Caco-2 (cell line): Measurements from ENCODE around the gene NKD2. TPM values are rescaled to one million over a fixed set of nuclear protein-coding genes. Genes with fewer than 3 reads are reported as not detected.
"Not testable (repeated sequence)": the region's sequence is repeated elsewhere in the genome, so short reads cannot be mapped to it uniquely, and the experiment has no call there.

Experiments
- BruUV-seq: library from RNA; stranded (reverse); fragments of 400-500 nt; replicated peaks from 2 replicates; lab custom pipeline; 2021; lab: Mats Ljungman, UMichigan
- CTCF ChIA-PET: fragments of 300-600 bp; sonication (Branson Sonifier 250); formaldehyde crosslinking; loops from one replicate; lab custom pipeline; 2022; ENCODE audit warnings: antibody characterized with exemption; lab: Charles Lee
- POLR2A ChIA-PET: fragments of 300-600 bp; sonication (Branson Sonifier 250); formaldehyde crosslinking; loops from one replicate; lab custom pipeline; 2022; ENCODE audit warnings: antibody characterized with exemption; lab: Charles Lee
- DNase-seq, 2 experiments: peaks; one replicate each; pipeline versions ENCODE4 v3.0.0 to v3.0.0-alpha.2; 2020 to 2022
- H3K27me3 ChIP-seq: replicated peaks from 2 replicates; pipeline ENCODE4 v1.6.0; 2011; ENCODE audit warnings: low read length; ENCODE audit not compliant: control insufficient read depth, insufficient read depth
- H3K36me3 ChIP-seq: 2 replicates; pipeline ENCODE4 v1.5.1; 2011; ENCODE audit warnings: low read length; ENCODE audit not compliant: control insufficient read depth, insufficient read depth
- H3K4me1 ChIP-seq: fragments of 250-450 bp; sonication (Bioruptor Pico); 2 replicates; pipeline ENCODE4 v1.5.1; 2020; ENCODE audit warnings: mild to moderate bottlenecking
- H3K4me3 ChIP-seq: 2 replicates; pipeline ENCODE4 v1.5.1; 2011; ENCODE audit warnings: low read depth, mild to moderate bottlenecking, control low read depth, low read length
- H3K9me3 ChIP-seq: fragments of 250-450 bp; sonication (Bioruptor Pico); 2 replicates; pipeline ENCODE4 v1.5.1; 2020; ENCODE audit warnings: mild to moderate bottlenecking, moderate library complexity
- H3K27ac Mint-ChIP-seq: one replicate; pipeline ENCODE4 v1.8.0; 2022; ENCODE audit warnings: mixed read lengths; ENCODE audit not compliant: unreplicated experiment
- H3K27me3 Mint-ChIP-seq: one replicate; pipeline ENCODE4 v1.8.0; 2022; ENCODE audit warnings: mixed read lengths; ENCODE audit not compliant: insufficient read depth, unreplicated experiment
- H3K36me3 Mint-ChIP-seq: one replicate; pipeline ENCODE4 v1.8.0; 2022; ENCODE audit warnings: mild to moderate bottlenecking, mixed read lengths; ENCODE audit not compliant: insufficient read depth, unreplicated experiment
- H3K4me1 Mint-ChIP-seq: one replicate; pipeline ENCODE4 v1.8.0; 2022; ENCODE audit warnings: low read depth, mixed read lengths; ENCODE audit not compliant: unreplicated experiment
- H3K4me3 Mint-ChIP-seq: one replicate; pipeline ENCODE4 v1.8.0; 2022; ENCODE audit warnings: mild to moderate bottlenecking, moderate library complexity, mixed read lengths; ENCODE audit not compliant: unreplicated experiment
- H3K9me3 Mint-ChIP-seq: one replicate; pipeline ENCODE4 v1.8.0; 2022; ENCODE audit warnings: mixed read lengths; ENCODE audit not compliant: unreplicated experiment
- intact Hi-C: fragments of 100-400 bp; cut with micrococcal nuclease; formaldehyde crosslinking; loops from one replicate; pipeline ENCODE4 v1.10.0; 2022; ENCODE audit not compliant: unreplicated experiment
- total RNA-seq: library from RNA; stranded (reverse); gene quantifications from 2 replicates; pipeline ENCODE4 v1.2.3, GENCODE V29; 2022
- TF ChIP-seq, protein P1 (sequence below), 2 experiments: fragments of 200-600 bp in 1 of 2; IDR thresholded peaks; 1 replicate in 1 of 2; 2 replicates in 1 of 2; pipeline versions ENCODE4 v1.5.1 to v1.8.0; 2011 to 2022; ENCODE audit warnings: antibody characterized with exemption in 1 of 2, control low read depth in 1 of 2, inconsistent platforms in 1 of 2, low read depth in 1 of 2, low read length in 1 of 2, mild to moderate bottlenecking in 1 of 2, moderate library complexity in 1 of 2; ENCODE audit not compliant: insufficient read depth in 1 of 2, severe bottlenecking in 1 of 2, unreplicated experiment in 1 of 2

The NKD2 gene
- total RNA-seq, 1 experiment from 2014 or later = 17.7 TPM

DNA sequence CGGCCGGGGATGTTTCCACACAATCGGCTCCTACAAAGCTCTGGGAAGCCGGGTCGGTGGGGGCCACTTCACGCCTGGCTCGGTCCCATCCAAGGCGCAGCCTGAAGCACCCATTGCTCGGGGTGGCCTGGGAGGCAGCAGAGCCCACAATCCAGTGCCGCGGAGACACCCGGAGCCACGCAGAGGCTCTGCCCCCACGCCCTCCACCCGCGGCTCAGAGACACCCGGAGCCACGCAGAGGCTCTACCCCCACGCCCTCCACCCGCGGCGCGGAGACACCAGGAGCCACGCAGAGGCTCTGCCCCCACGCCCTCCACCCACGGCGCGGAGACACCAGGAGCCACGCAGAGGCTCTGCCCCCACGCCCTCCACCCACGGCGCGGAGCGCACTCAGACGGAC, 71.4 kb downstream of the NKD2 start:
- H3K36me3 Mint-ChIP-seq = no peaks in the 10 kb centered on the region
- BruUV-seq = no TSS peak
- CTCF ChIA-PET = no interaction called here
- H3K4me1 Mint-ChIP-seq = no peaks in the 10 kb centered on the region
- Histone ChIP-seq H3K36me3 (no peaks in the 10 kb centered on the region; the same call in 1 of the 2 replicates), H3K27me3 (no peaks in the 10 kb centered on the region), H3K4me3 (no peak overlapping the region), H3K9me3 (no peaks in the 10 kb centered on the region), H3K4me1 (no peaks in the 10 kb centered on the region)
- TF ChIP-seq, protein P1, sequence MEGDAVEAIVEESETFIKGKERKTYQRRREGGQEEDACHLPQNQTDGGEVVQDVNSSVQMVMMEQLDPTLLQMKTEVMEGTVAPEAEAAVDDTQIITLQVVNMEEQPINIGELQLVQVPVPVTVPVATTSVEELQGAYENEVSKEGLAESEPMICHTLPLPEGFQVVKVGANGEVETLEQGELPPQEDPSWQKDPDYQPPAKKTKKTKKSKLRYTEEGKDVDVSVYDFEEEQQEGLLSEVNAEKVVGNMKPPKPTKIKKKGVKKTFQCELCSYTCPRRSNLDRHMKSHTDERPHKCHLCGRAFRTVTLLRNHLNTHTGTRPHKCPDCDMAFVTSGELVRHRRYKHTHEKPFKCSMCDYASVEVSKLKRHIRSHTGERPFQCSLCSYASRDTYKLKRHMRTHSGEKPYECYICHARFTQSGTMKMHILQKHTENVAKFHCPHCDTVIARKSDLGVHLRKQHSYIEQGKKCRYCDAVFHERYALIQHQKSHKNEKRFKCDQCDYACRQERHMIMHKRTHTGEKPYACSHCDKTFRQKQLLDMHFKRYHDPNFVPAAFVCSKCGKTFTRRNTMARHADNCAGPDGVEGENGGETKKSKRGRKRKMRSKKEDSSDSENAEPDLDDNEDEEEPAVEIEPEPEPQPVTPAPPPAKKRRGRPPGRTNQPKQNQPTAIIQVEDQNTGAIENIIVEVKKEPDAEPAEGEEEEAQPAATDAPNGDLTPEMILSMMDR (IDR thresholded peaks at IDR 0.05; ENCODE audit: insufficient read depth in 1 of 2, low read depth in 1 of 2, low read length in 1 of 2, severe bottlenecking in 1 of 2, unreplicated experiment in 1 of 2) = no peak
- H3K9me3 Mint-ChIP-seq = no peaks in the 10 kb centered on the region
- no peak overlapping the region for H3K27ac Mint-ChIP-seq
- H3K4me3 Mint-ChIP-seq = no peak overlapping the region
- no peaks in the 10 kb centered on the region for H3K27me3 Mint-ChIP-seq
- POLR2A ChIA-PET = no interaction called here
- DNase-seq = no peak
- intact Hi-C loops = no loop called here

DNA sequence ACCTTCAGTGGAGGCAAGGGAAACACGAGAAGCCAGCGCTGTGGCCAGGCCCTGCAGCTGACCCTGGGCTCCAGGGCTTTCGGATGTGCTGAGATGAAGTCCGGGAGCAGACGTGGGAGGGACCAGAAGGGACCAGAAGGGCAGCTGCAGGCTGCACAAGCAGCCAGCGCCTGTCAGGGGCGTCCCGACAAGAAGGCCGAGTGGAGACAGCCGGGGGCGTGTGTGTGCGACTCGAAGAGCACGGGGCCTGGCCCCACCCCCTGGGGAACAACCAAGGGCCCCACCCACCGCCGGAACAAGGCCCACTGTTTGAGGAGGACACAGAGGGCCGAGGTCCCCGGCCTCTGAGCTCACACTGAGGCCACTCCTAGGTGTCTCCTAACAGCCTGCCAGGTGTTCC, 71.8 kb downstream of the NKD2 start:
- no peak for DNase-seq
- CTCF ChIA-PET = no interaction called here
- Mint-ChIP-seq H3K27me3 (no peaks in the 10 kb centered on the region), H3K4me1 (no peaks in the 10 kb centered on the region), H3K36me3 (no peaks in the 10 kb centered on the region), H3K27ac (no peak overlapping the region), H3K9me3 (no peaks in the 10 kb centered on the region), H3K4me3 (no peak overlapping the region)
- no peak overlapping the region for H3K4me3 ChIP-seq
- BruUV-seq = no TSS peak
- no peaks in the 10 kb centered on the region for H3K27me3 ChIP-seq
- no peaks in the 10 kb centered on the region for H3K4me1 ChIP-seq
- TF ChIP-seq, protein P1 (IDR thresholded peaks at IDR 0.05; ENCODE audit: insufficient read depth in 1 of 2, low read depth in 1 of 2, low read length in 1 of 2, severe bottlenecking in 1 of 2, unreplicated experiment in 1 of 2) = no peak
- intact Hi-C loops = no loop called here
- no peaks in the 10 kb centered on the region; the same call in 1 of the 2 replicates for H3K36me3 ChIP-seq
- POLR2A ChIA-PET = no interaction called here
- no peaks in the 10 kb centered on the region for H3K9me3 ChIP-seq

DNA sequence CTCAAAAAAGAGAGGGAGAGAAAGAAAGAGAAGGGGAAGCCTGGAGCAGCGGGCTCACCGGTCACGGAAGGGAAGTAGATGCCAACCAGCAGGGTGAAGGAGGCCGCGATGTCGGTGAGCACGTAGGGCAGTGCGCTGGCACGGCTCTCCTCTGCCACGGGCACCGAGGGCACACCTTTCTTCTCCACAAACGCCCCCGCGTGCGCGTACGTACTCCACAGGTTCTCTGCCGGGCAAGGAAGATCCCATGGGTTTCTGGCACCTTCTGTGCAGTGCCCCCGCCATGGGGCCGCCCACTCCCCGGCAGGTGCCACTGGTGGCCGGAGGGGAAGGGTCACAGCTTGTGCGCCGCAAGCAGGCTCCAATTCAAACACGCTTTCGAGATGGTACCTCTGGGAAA, 72.9 kb downstream of the NKD2 start:
- intact Hi-C loops = no loop called here
- BruUV-seq = no TSS peak
- POLR2A ChIA-PET = no interaction called here
- Mint-ChIP-seq H3K4me1 (no peaks in the 10 kb centered on the region), H3K9me3 (no peaks in the 10 kb centered on the region), H3K27ac (no peak overlapping the region), H3K36me3 (no peaks in the 10 kb centered on the region), H3K27me3 (no peaks in the 10 kb centered on the region), H3K4me3 (no peak overlapping the region)
- H3K4me3 ChIP-seq = no peak overlapping the region
- CTCF ChIA-PET = no interaction called here
- H3K4me1 ChIP-seq = no peaks in the 10 kb centered on the region
- no peaks in the 10 kb centered on the region for H3K27me3 ChIP-seq
- H3K9me3 ChIP-seq = no peaks in the 10 kb centered on the region
- DNase-seq = no peak
- TF ChIP-seq, protein P1 (IDR thresholded peaks at IDR 0.05; ENCODE audit: insufficient read depth in 1 of 2, low read depth in 1 of 2, low read length in 1 of 2, severe bottlenecking in 1 of 2, unreplicated experiment in 1 of 2) = no peak
- peaks cover 1% of the 10 kb centered on the region; the same call in 1 of the 2 replicates for H3K36me3 ChIP-seq

DNA sequence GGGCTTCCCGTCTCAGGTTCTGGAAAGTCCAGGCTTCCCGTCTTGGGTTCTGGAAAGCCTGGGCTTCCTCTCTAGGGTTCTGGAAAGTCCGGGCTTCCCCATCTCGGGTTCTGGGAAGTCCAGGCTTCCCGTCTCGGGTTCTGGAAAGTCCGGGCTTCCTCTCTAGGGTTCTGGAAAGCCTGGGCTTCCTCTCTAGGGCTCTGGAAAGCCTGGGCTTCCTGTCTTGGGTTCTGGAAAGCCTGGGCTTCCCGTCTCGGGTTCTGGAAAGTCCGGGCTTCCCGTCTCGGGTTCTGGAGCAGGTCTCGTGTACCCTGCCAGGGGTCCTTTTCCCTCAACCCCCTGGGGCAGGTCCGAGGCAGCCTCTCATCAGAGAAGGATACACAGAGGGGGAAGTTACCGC, 74.4 kb downstream of the NKD2 start:
- H3K27ac Mint-ChIP-seq, H3K4me3 Mint-ChIP-seq, intact Hi-C loops, H3K4me1 ChIP-seq, DNase-seq, BruUV-seq, H3K9me3 ChIP-seq, H3K4me1 Mint-ChIP-seq, H3K36me3 ChIP-seq, CTCF ChIA-PET, H3K27me3 Mint-ChIP-seq, H3K9me3 Mint-ChIP-seq, POLR2A ChIA-PET, H3K36me3 Mint-ChIP-seq, H3K4me3 ChIP-seq, H3K27me3 ChIP-seq: not testable (repeated sequence)
